Stimulated activated CD4-positive, alpha-beta T cell treated with anti-CD3 and anti-CD28 coated beads, Interleukin-15, amount 100 ng/mL, for 48 hours (primary cell): ENCODE measurements around the gene LRMDA.

Experiments used
- DNase-seq, 2 donors: peaks; one replicate each; pipeline ENCODE4 v3.0.0-alpha.2; 2020; ENCODE audit warnings: low read depth in 2 of 2

Gene LRMDA

GRCh38 chr10:76160446-76161300 is 729.2 kb downstream of the LRMDA start:
- no peak for DNase-seq

DNA sequence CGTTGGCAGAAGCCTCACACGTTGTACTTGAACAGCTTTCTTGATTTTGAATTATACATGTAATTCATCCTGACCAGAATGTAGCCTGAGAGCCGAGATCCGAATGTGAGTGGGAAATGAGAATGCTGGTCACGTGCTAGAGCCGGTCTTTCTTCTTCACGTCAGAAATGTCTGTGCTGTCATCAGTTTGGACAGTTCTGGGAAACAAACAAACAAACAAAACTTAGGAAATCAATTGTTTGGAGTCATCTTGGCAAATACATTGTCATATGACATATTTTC is 729.8 kb downstream of the LRMDA start:
- DNase-seq: no peak

DNA sequence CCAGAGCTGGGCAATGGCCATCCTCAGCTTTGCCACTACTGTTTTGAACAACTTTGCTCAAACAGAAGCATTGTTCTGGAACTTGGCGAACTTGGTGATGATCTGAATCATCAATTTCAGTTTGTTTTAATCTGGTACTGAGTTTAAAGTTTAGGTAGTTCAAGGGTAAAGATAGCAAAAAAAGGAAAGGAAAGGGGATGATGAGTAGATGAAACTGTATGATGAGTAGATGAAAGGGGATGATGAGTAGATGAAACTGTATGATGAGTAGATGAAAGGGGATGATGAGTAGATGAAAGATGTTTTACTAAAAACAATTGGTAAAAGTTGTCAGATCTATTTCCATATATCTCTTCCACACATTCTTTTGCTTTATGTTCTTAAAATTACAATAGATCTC is 737.0 kb downstream of the LRMDA start:
- DNase-seq: no peak

DNA sequence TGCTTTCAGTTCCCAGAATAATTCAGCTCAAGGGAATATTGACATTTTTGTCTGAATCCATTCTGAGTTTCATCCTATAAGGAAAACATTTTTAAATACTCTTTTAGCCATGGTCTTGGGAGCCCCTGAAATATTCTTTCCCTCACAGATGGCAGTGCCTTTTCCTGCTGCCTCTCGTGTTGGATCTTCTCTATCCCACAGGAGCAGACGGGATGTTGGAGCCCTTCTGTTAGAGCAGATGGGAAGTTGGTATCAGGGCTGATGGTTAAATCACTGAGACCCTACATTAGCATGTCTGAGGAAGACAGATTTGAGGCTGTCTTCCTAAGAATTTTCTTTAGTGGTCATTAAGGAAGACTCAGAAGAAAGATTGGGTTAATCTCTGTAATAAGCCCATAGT is 737.8 kb downstream of the LRMDA start:
- no peak for DNase-seq

DNA sequence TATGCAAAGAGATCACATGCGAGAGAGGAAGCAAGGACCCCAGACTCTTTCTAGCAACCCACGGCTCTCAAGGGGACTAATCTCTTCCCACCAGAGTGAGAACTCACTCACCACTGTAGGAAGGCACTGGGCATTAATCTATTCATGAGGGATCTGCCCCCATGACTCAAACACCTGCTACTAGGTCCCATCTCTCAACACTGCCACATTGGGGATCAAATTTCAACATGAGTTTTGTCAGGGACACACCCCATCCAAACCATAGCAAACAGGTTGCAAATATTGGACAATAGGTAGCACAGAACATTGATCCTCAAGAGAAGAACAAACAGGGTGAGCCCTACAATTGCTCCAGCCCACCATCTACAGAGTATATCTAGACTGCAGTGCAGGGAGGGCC is 740.6 kb downstream of the LRMDA start:
- DNase-seq: no peak

DNA sequence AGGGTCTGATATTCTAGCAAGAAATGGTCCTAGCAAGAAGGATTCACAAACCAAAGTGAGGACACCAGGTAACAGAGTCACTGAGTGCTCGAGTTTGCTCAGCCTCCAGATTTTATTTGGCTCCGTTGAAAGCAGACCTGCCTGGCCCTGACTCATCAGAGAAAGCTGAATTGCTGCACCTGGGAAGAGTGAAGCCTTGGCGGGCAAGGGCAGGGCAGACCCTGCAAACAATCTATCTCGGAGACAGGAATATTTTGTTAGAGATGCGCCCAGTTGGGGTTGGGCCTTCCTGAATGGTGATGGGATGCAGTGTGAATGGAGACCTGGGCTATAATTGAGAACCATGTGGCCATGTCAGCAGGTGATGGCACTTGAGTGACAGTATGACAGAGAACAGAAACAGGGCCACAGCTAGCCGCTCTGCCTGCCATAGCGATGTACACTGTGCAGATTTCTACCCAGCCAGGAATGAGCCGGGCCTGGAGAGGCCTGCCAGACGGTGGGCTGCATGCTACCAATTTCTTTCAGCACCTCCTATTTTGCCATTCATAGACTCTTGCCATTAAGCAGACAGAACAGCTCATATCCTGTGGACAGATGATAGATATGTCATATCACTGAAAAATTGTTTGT is 744.2 kb downstream of the LRMDA start:
- no peak for DNase-seq

GRCh38 chr10:76176166-76176550 is 744.7 kb downstream of the LRMDA start:
- DNase-seq: no peak

DNA sequence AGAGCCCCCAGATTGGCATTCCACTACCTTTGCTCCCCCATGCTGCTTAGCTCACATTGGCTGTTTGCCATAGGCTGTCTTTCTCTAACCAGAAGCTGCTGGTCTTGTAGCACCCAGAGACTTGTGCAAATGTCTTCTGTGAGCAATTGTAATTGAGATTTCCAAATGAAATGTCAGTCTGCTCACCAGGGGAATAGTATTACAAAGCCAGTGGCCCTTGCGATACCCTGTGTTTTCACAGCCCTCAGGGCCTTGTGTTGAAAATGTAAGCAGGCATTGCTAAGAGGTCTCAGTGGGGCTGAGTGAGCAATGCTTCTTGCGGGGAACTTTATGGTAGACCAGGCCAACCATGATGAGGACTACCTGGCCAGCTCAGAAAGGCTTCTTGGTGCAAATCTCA is 746.5 kb downstream of the LRMDA start:
- no peak for DNase-seq

- no peak for DNase-seq
These were observed 747.3 kb downstream of the LRMDA start for GRCh38 chr10:76178532-76179292.

DNA sequence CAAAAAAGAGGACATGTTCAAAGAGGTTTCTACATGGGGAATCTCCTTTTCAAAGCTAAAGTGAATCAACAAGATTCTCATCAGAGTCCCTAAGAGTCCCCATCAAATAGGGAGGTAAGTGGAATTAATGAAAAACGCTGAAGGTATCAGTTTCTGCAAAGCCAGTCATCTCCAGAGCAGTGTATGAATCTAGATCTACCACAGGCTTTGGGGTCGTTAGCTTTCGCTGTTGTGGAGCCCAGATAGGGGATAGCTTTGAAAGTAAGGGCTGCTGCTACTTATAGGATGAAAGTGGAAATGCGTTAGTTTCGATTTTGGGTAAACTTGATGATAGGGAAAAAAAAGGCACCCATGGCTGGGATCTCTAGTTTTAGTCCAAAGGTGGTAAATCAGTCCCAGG is 748.4 kb downstream of the LRMDA start:
- no peak for DNase-seq

GRCh38 chr10:76184647-76185046 is 753.2 kb downstream of the LRMDA start:
- no peak for DNase-seq

DNA sequence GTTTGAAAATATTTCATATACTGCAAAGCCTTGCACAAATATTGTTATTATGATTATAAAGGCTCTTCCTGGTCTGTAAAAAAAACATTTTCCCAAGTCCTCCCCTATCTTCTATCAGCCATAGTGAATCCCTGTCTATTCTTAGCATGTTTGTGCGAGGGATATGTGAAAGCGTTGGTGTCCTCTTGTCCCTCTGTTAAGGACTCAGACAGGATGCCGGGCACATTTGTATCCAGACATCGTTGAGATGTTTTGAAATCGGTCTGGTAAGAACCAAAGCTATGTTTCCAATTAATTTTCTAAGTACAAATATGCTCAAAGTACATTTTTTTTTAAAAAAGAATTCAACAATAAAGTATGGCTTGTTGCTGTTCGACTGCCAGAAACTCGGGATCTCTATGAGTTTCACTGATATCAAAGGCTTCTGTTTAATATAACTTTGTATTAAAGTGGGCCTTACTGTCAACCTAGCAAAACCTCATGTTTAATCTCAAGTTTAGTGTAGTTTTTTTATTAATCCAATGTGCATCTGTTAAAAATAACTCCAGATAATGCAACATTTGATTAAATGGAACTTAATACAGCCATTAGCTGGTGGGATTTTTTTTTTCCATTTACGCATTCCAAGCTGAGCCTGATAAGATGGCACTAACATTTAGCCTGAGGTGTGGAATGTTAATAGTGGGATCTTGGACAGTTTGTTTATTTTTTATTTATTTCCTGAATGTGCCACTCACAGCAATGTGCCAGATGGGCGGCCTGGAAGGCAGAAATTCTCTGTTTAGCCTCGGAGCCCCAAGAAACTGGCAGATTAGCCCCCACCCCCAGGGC is 754.3 kb downstream of the LRMDA start:
- DNase-seq: no peak

DNA sequence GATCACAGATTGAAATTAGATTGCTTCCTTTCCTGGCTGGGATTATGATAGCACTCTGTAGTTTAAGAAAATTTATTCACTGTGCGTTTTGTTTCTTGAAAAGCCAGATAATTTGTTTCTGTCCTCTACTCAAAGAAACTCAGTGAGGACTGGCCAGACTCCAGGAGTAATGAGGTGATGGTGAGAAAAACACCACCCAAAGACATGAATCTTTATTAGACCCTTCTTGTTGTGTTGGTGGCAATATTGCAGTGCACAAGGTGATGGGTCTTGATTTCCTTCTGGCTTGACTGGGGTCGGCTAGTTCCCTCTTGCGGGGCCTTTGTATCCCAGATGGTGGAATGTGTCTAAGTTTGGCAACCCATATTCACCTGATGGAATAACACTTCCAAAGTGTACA is 756.8 kb downstream of the LRMDA start:
- no peak for DNase-seq

- DNase-seq: no peak
These were observed 759.3 kb downstream of the LRMDA start for GRCh38 chr10:76190634-76191270.

GRCh38 chr10:76191336-76191735 is 759.9 kb downstream of the LRMDA start:
- DNase-seq: no peak

- DNase-seq: no peak
These were observed 760.7 kb downstream of the LRMDA start for GRCh38 chr10:76192151-76192550.

- DNase-seq: no peak
These were observed 761.4 kb downstream of the LRMDA start for GRCh38 chr10:76192694-76193320.

- DNase-seq: no peak
These were observed 764.4 kb downstream of the LRMDA start for GRCh38 chr10:76195654-76196390.

DNA sequence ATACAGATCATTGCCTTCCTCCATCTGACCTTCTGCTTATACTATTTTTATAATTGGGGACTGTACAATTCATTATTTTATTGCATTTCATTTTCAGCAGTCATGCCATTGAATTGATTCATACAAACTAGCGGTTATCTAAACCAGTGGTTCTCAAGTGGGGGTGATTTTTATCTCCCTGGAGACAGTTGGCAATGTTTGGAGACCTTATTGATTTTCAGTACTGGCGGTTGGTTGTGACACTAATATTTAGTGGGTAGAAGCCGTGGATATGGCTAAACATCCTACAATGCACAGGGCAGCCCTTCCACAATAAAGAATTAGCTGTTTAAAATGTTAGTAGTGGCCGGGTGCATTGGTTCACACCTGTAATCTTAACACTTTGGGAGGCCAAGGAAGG is 765.9 kb downstream of the LRMDA start:
- DNase-seq: no peak

DNA sequence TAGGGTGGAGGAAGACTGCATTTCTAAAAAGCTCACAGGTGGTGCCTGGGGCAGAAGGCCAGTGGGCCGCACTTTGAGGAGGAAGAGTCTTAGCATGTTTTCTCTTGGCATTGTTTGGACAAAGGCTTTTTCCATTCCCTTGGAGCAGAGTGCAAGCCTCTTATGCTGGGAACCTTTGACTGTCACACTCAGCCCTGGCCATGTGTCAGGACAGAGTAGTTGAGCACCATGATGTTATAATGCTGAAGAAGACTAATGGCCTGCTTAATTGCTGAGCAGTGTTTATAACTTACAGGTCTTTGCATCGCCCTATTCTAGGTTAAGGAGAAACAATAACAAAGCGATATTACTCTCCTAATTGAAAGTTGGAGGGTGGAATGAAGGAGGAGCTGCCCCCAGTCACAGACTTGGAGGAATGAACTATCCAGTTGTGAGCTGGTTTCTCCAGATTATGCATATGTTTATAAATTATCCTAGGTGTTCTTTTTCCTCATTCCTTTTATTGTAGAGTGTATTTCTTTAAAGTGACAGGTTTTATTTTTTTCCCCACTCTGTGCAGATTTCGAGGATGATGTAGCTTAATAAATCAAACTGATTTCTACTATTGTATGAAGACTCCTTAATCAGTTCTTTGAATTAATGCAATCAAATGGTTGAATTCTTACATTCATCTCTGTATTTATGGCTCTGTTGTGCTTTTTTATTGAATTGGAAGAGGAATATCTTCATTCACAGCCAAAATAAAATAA is 767.0 kb downstream of the LRMDA start:
- DNase-seq: no peak
